OCI-LY3 (cell line): ENCODE measurements around the gene CNOT3.

Source experiments
- H2AFZ ChIP-seq: fragments of 200-600, 300-600 bp; shearing (Covaris generic); 2 replicates; pipeline ENCODE4 v1.6.0; 2014; ENCODE audit warnings: antibody characterized with exemption, low read depth, low read length
- H3K27ac ChIP-seq: fragments of 200-600, 300-600 bp; sonication (generic); 2 replicates; pipeline ENCODE4 v1.5.1; 2014; ENCODE audit warnings: mild to moderate bottlenecking, low read length, moderate library complexity, mixed read lengths
- H3K27me3 ChIP-seq: fragments of 200-600, 300-600 bp; sonication (generic); 2 replicates; pipeline ENCODE4 v1.6.1; 2014; ENCODE audit warnings: low read depth, low read length, mixed read lengths
- H3K36me3 ChIP-seq: fragments of 200-600, 300-600 bp; sonication (generic); replicated peaks from 2 replicates; pipeline ENCODE3; 2014; ENCODE audit warnings: low read depth, low read length, mixed read lengths
- H3K4me1 ChIP-seq: fragments of 300-600, 200-600 bp; sonication (generic); 2 replicates; pipeline ENCODE4 v1.6.1; 2014; ENCODE audit warnings: low read length, mixed read lengths
- H3K4me2 ChIP-seq: fragments of 200-600, 300-600 bp; sonication (generic); 2 replicates; pipeline ENCODE4 v1.6.1; 2014; ENCODE audit warnings: low read length, mixed read lengths
- H3K4me3 ChIP-seq: fragments of 300-600, 200-600 bp; sonication (generic); 2 replicates; pipeline ENCODE4 v1.5.1; 2014; ENCODE audit warnings: antibody characterized with exemption, mild to moderate bottlenecking, low read length, moderate library complexity
- H3K79me2 ChIP-seq: fragments of 300-600, 200-600 bp; shearing (Covaris generic); 2 replicates; pipeline ENCODE4 v1.6.1; 2014; ENCODE audit warnings: mild to moderate bottlenecking, low read length, mixed read lengths
- H3K9ac ChIP-seq: fragments of 300-600, 200-600 bp; shearing (Covaris generic); 2 replicates; pipeline ENCODE4 v1.6.0; 2014; ENCODE audit warnings: mild to moderate bottlenecking, low read length, moderate library complexity
- H3K9me3 ChIP-seq: fragments of 200-600, 300-600 bp; shearing (Covaris generic); 2 replicates; pipeline ENCODE4 v1.6.1; 2014; ENCODE audit warnings: low read length, mixed read lengths; ENCODE audit not compliant: insufficient read depth
- H4K20me1 ChIP-seq: fragments of 200-600, 300-600 bp; sonication (generic); 2 replicates; pipeline ENCODE4 v1.6.1; 2016; ENCODE audit warnings: low read length, mixed read lengths; ENCODE audit not compliant: insufficient read depth
- EZH2phosphoT487 ChIP-seq: fragments of 200-600 bp; shearing (Covaris generic); IDR thresholded peaks from 2 replicates; pipeline ENCODE4 v1.6.1; 2018; ENCODE audit warnings: antibody characterized with exemption, mixed run types, low read depth
- TF ChIP-seq, protein P1 (sequence below): fragments of 200-600, 300-600 bp; sonication (generic); IDR thresholded peaks from 2 replicates; pipeline ENCODE4 v1.5.1; 2014; ENCODE audit warnings: antibody characterized with exemption, low read length, low read depth

The CNOT3 gene

DNA sequence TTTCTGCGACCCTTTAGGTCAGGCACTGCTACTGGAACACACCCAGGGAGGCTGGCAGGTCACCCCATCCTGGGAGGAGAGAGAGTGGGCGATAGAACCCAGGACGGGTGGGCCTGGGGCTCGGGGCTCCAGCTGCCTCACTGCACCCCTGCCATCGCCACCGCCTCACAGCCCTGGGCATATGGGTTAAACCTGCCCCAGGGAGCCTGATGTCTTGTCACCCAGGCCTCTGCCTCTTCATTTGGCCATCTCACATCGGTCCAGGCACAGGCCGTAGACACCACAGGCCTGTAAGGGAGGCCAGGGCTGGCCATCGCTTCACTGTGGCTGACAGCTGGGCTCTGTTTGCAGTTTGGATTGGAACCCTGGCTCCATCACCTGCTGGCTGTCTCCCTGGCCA lies 11.8 kb upstream of the CNOT3 start:
- TF ChIP-seq, protein P1, sequence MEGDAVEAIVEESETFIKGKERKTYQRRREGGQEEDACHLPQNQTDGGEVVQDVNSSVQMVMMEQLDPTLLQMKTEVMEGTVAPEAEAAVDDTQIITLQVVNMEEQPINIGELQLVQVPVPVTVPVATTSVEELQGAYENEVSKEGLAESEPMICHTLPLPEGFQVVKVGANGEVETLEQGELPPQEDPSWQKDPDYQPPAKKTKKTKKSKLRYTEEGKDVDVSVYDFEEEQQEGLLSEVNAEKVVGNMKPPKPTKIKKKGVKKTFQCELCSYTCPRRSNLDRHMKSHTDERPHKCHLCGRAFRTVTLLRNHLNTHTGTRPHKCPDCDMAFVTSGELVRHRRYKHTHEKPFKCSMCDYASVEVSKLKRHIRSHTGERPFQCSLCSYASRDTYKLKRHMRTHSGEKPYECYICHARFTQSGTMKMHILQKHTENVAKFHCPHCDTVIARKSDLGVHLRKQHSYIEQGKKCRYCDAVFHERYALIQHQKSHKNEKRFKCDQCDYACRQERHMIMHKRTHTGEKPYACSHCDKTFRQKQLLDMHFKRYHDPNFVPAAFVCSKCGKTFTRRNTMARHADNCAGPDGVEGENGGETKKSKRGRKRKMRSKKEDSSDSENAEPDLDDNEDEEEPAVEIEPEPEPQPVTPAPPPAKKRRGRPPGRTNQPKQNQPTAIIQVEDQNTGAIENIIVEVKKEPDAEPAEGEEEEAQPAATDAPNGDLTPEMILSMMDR: no peak
- TF ChIP-seq EZH2phosphoT487: no peak
- Histone ChIP-seq H3K27me3 (no peaks in the 10 kb centered on the region), H2AFZ (no peak overlapping the region), H3K4me1 (no peaks in the 10 kb centered on the region), H3K4me2 (no peak overlapping the region), H3K9ac (no peak overlapping the region), H3K9me3 (no peaks in the 10 kb centered on the region), H4K20me1 (no peaks in the 10 kb centered on the region), H3K4me3 (no peak overlapping the region), H3K27ac (no peak overlapping the region), H3K36me3 (peaks cover 59% of the 10 kb centered on the region), H3K79me2 (no peaks in the 10 kb centered on the region)

DNA sequence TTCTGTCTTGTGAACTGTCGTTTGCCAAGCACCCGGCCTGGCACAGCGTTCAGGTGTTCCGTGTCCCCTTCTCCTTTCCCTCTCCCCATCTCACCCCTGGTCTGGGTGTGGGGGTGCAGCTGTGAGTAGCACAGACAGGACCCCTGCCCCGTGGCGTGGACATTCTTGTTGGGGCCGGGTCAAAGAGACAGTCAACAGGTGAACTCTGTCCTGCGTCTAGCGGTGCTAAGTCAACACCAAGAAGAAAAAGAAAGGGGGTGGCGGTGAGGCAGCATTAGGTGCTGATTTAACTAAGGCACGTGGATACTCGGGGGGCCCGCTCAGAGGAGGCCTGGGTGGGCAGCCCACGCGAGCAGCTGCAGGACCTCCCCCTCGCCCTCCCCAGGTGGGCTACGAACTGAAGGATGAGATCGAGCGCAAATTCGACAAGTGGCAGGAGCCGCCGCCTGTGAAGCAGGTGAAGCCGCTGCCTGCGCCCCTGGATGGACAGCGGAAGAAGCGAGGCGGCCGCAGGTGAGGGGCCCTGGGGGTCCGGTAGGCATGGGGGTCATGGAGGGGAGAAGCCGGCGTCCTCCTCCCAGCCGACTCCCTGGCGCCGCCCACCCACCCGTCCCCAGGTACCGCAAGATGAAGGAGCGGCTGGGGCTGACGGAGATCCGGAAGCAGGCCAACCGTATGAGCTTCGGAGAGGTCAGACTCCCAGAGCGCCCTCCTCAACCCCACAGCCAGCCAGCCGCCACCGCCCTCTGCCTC lies 9.7 kb upstream of the CNOT3 start:
- TF ChIP-seq EZH2phosphoT487: no peak
- TF ChIP-seq, protein P1: no peak
- H3K36me3 ChIP-seq: peaks cover 51% of the 10 kb centered on the region
- H4K20me1 ChIP-seq: no peaks in the 10 kb centered on the region

DNA sequence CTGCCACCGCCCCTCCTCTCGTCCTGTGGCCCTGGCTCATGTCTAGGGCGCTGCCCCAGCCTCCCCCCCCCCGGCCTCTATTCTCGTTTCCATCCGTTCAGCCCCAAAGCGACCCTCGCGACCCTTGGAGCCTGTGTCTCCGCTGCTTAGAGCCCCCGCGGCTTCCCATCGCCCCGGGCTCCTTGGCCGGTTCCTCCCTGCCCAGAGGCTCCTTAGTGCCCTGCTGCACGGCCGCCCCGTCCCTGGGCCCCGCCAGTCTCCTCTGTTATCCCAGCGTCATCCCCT lies 9.2 kb upstream of the CNOT3 start:
- Histone ChIP-seq H3K4me3 (no peak overlapping the region), H2AFZ (no peak overlapping the region), H3K27ac (no peak overlapping the region), H3K9me3 (no peaks in the 10 kb centered on the region), H3K4me1 (no peaks in the 10 kb centered on the region), H3K4me2 (no peak overlapping the region), H3K79me2 (no peaks in the 10 kb centered on the region), H4K20me1 (no peaks in the 10 kb centered on the region), H3K9ac (no peak overlapping the region), H3K27me3 (no peaks in the 10 kb centered on the region), H3K36me3 (peaks cover 46% of the 10 kb centered on the region)
- no peak for TF ChIP-seq EZH2phosphoT487
- TF ChIP-seq, protein P1: no peak

More for the DNA sequence above, 9.7 kb upstream of the CNOT3 start:
- H3K27ac ChIP-seq: no peak overlapping the region
- no peak overlapping the region for H3K4me2 ChIP-seq
- no peaks in the 10 kb centered on the region for H3K4me1 ChIP-seq
- no peak overlapping the region for H3K4me3 ChIP-seq
- H2AFZ ChIP-seq: no peak overlapping the region
- no peaks in the 10 kb centered on the region for H3K27me3 ChIP-seq
- no peak overlapping the region for H3K9ac ChIP-seq
- no peaks in the 10 kb centered on the region for H3K9me3 ChIP-seq
- H3K79me2 ChIP-seq: no peaks in the 10 kb centered on the region

DNA sequence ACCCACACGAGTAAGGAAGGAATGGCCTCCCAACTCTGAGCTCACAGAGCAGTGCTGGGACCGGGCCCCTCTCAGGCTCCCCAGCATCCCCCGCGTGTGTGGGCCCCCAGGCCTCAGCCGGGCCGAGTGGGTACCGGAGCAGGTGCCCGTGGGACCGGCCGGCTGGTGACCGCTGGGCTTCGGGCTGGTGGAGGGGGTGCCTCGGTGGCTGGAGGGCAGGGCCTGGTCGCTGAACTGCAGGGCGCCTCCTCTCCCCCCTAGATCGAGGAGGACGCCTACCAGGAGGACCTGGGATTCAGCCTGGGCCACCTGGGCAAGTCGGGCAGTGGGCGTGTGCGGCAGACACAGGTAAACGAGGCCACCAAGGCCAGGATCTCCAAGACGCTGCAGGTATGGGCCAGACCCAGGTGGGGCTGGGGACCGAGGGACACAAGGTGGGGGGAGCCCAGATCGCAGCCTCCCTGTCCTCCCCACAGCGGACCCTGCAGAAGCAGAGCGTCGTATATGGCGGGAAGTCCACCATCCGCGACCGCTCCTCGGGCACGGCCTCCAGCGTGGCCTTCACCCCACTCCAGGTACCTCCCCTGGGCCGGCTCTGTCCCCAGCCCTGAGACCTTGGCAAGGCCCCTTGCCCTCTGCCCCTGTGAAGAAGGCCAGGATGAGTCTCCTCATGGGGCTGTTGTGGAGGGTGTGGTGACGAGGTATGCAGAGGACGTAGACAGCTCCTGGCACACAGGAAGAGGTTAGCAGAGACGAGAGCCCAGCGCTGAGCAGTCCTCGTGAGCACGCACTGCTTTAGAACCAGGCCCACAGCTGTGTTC lies 8.6 kb upstream of the CNOT3 start:
- Histone ChIP-seq H3K4me3 (no peak overlapping the region), H3K36me3 (peaks cover 44% of the 10 kb centered on the region)

More for the DNA sequence above, 8.6 kb upstream of the CNOT3 start:
- no peak overlapping the region for H2AFZ ChIP-seq
- H3K4me1 ChIP-seq: no peaks in the 10 kb centered on the region
- H3K27ac ChIP-seq: no peak overlapping the region
- no peak overlapping the region for H3K9ac ChIP-seq
- no peak for TF ChIP-seq EZH2phosphoT487
- TF ChIP-seq, protein P1: no peak
- H3K9me3 ChIP-seq: no peaks in the 10 kb centered on the region
- H4K20me1 ChIP-seq: no peaks in the 10 kb centered on the region
- no peaks in the 10 kb centered on the region for H3K79me2 ChIP-seq
- no peak overlapping the region for H3K4me2 ChIP-seq
- H3K27me3 ChIP-seq: no peaks in the 10 kb centered on the region
